HepG2 (cell line): ENCODE data around the gene HAT1. TPM values are rescaled to one million over a fixed set of nuclear protein-coding genes. Genes with fewer than 3 reads are reported as not detected.

Experiments
- EP300 ChIP-seq, 3 experiments: sonication (generic) in 1 of 3; formaldehyde crosslinking in 1 of 3; IDR thresholded peaks; 2 replicates each; pipeline versions ENCODE4 v1.5.1 to v1.6.1; 2011 to 2020; ENCODE audit warnings: low read depth in 2 of 3, low read length in 2 of 3, borderline replicate concordance in 1 of 3, improper control_type of control experiment in 1 of 3, mild to moderate bottlenecking in 1 of 3, missing genetic modification reagents in 1 of 3, moderate library complexity in 1 of 3
- HDAC1 ChIP-seq: sonication (generic); formaldehyde crosslinking; IDR thresholded peaks from 2 replicates; pipeline ENCODE4 v1.5.1; 2020; ENCODE audit warnings: mild to moderate bottlenecking, missing genetic modification reagents
- HNRNPH1 ChIP-seq: fragments of 200-400 bp; formaldehyde crosslinking; optimal IDR thresholded peaks from 2 replicates; pipeline ENCODE3; 2017; ENCODE audit warnings: mild to moderate bottlenecking, low read depth, low read length
- KLF16 ChIP-seq, 2 experiments: sonication (generic) in 1 of 2; formaldehyde crosslinking in 1 of 2; IDR thresholded peaks; 2 replicates each; pipeline versions ENCODE4 v1.6.1 to v1.8.0; 2016 to 2023; ENCODE audit warnings: missing genetic modification reagents in 2 of 2, missing compliant biosample characterization in 1 of 2
- MZF1 ChIP-seq: sonication (generic); formaldehyde crosslinking; IDR thresholded peaks from 2 replicates; pipeline ENCODE4 v1.8.1; 2023; ENCODE audit warnings: mild to moderate bottlenecking, missing genetic modification reagents, borderline replicate concordance
- POLR2G ChIP-seq: fragments of 200-400 bp; formaldehyde crosslinking; IDR thresholded peaks from 2 replicates; pipeline ENCODE4 v1.6.1; 2018; ENCODE audit warnings: mild to moderate bottlenecking, low read depth, low read length, moderate library complexity
- RBFOX2 ChIP-seq: fragments of 200-400 bp; formaldehyde crosslinking; IDR thresholded peaks from 2 replicates; pipeline ENCODE4 v1.6.1; 2017; ENCODE audit warnings: low read depth, mild to moderate bottlenecking, low read length
- ZNF260 ChIP-seq: sonication (generic); formaldehyde crosslinking; IDR thresholded peaks from 2 replicates; pipeline ENCODE4 v1.4.0; 2020; ENCODE audit warnings: missing genetic modification reagents, low read depth, mild to moderate bottlenecking, borderline replicate concordance
- ZNF382 ChIP-seq: sonication (generic); formaldehyde crosslinking; IDR thresholded peaks from 2 replicates; pipeline ENCODE4 v1.5.0; 2020; ENCODE audit warnings: missing genetic modification reagents, mild to moderate bottlenecking, borderline replicate concordance
- ZNF451 ChIP-seq: sonication (generic); formaldehyde crosslinking; IDR thresholded peaks from 2 replicates; pipeline ENCODE4 v1.5.0; 2020; ENCODE audit warnings: mild to moderate bottlenecking, missing genetic modification reagents
- ZNF83 ChIP-seq: sonication (generic); formaldehyde crosslinking; IDR thresholded peaks from 2 replicates; pipeline ENCODE4 v1.4.0; 2020; ENCODE audit warnings: missing genetic modification reagents, mild to moderate bottlenecking, borderline replicate concordance
- polyA plus RNA-seq, 8 experiments: library from polyadenylated mRNA; depleted of rRNA in 3 of 8; stranded (reverse) in 7 of 8; unstranded in 1 of 8; fragments of >200 nt; fragmentation: Illumina TruSeq in 4 of 8; extraction: Trizol in 4 of 8; gene quantifications; 2 replicates each; pipeline versions ENCODE4 v1.2.1 to v1.2.3, GENCODE V29; 2011 to 2016; ENCODE audit warnings: low read depth in 4 of 8, missing spikeins in 1 of 8, mixed read lengths in 1 of 8; ENCODE audit not compliant: insufficient read depth in 1 of 8
- total RNA-seq, 5 experiments: library from RNA; depleted of rRNA; stranded (reverse); fragments of >200 nt; fragmentation: Illumina TruSeq; extraction: Trizol; gene quantifications; 2 replicates each; pipeline ENCODE4 v1.2.3, GENCODE V29; 2016; ENCODE audit warnings: low read depth in 1 of 5
- TF ChIP-seq, protein P1 (sequence below): sonication (generic); formaldehyde crosslinking; IDR thresholded peaks from 2 replicates; pipeline ENCODE4 v1.8.0; 2022; ENCODE audit warnings: mild to moderate bottlenecking, missing genetic modification reagents, moderate library complexity
- TF ChIP-seq, protein P2 (sequence below): sonication (generic); formaldehyde crosslinking; IDR thresholded peaks from 2 replicates; pipeline ENCODE4 v1.9.0; 2021; ENCODE audit warnings: missing genetic modification reagents, mild to moderate bottlenecking, borderline replicate concordance
- TF ChIP-seq, protein P3 (sequence below): sonication (generic); formaldehyde crosslinking; IDR thresholded peaks from 2 replicates; pipeline ENCODE4 v1.5.0; 2020; ENCODE audit warnings: missing genetic modification reagents
- TF ChIP-seq, protein P4 (sequence below): sonication (generic); formaldehyde crosslinking; IDR thresholded peaks from 2 replicates; pipeline ENCODE4 v1.4.0; 2020; ENCODE audit warnings: missing genetic modification reagents
- TF ChIP-seq, protein P5 (sequence below): sonication (generic); formaldehyde crosslinking; conservative IDR thresholded peaks from 2 replicates; pipeline ENCODE4 v1.8.0; 2022; ENCODE audit warnings: low read depth, missing genetic modification reagents

Gene HAT1
- total and polyA plus RNA-seq, 2 of the 13 experiments (the other 11 are each of a cell fraction or from before 2014, with no cell fraction given): 45.4 to 119 TPM

DNA sequence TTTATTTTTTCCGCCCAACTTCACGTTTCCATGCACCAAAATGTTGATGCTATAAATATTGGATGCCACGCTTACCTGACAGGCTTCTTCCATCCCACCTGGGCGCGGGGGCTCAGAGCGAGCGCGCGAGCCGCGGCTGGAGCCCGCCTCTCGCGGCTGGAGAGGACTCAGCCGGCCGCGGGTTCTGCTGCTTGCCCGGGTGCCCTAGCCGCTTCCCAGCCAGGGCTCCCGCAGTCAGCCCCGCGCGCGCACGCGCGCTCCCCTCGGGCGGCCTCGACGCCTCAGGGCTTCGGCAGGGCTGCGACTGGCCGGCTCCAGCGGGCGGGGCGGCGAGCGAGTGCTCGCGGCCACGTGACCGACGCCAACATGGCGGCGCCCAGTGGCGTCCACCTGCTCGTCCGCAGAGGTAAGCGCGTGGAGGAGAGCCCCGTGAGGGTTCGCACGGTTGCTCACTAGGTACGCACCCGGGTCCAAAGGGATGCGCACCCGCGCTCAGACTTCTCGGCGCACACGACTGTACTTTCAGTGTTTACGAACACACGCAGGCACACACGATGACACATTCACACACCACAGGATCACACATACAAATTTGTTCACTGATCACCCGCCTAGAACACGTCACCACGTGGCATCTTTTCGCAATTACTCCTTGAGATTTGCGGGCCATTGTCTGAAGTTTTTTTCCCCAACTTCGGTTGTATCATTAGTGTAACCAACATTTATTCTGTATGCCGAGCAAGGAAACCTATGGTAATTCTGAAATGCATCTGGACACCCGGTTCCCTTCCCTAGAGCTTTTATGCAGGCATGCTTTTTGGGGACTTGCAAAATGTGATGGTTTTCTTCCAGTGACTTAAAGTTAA lies 77.6 kb downstream of the HAT1 start, which contains the start of gene METAP1D (continued):
- TF ChIP-seq, protein P1, sequence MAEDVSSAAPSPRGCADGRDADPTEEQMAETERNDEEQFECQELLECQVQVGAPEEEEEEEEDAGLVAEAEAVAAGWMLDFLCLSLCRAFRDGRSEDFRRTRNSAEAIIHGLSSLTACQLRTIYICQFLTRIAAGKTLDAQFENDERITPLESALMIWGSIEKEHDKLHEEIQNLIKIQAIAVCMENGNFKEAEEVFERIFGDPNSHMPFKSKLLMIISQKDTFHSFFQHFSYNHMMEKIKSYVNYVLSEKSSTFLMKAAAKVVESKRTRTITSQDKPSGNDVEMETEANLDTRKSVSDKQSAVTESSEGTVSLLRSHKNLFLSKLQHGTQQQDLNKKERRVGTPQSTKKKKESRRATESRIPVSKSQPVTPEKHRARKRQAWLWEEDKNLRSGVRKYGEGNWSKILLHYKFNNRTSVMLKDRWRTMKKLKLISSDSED (CRISPR knock-in tag): peak; percentile 97
- TF ChIP-seq MZF1 (CRISPR knock-in tag) (0 out of 2 replicates have a peak, but pooled peaks have one; percentile 80), HDAC1 (peak; percentile 99), ZNF382 (no peak), ZNF451 (peak; percentile 99), ZNF83 (peak; percentile 77; the same call in 1 of the 2 replicates), ZNF260 (CRISPR knock-in tag) (no peak), RBFOX2 (peak; percentile 99), HNRNPH1 (no peak), EP300 (IDR thresholded peaks at IDR 0.05; ENCODE audit: low read depth in 2 of 2, low read length in 2 of 2) (peak in 1 of 2 experiments; percentile 50; a peak in 1 of 4 replicates), EP300 (CRISPR knock-in tag; IDR thresholded peaks at IDR 0.05; ENCODE audit: borderline replicate concordance) (peak; percentile 80), KLF16 (CRISPR knock-in tag; IDR thresholded peaks at IDR 0.05) (peak; percentile 75 to 97; a peak in 2 of 4 replicates), POLR2G (peak; percentile 98)
- TF ChIP-seq, protein P2, sequence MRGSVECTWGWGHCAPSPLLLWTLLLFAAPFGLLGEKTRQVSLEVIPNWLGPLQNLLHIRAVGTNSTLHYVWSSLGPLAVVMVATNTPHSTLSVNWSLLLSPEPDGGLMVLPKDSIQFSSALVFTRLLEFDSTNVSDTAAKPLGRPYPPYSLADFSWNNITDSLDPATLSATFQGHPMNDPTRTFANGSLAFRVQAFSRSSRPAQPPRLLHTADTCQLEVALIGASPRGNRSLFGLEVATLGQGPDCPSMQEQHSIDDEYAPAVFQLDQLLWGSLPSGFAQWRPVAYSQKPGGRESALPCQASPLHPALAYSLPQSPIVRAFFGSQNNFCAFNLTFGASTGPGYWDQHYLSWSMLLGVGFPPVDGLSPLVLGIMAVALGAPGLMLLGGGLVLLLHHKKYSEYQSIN: peak; percentile 78; the same call in 1 of the 2 replicates
- TF ChIP-seq, protein P3, sequence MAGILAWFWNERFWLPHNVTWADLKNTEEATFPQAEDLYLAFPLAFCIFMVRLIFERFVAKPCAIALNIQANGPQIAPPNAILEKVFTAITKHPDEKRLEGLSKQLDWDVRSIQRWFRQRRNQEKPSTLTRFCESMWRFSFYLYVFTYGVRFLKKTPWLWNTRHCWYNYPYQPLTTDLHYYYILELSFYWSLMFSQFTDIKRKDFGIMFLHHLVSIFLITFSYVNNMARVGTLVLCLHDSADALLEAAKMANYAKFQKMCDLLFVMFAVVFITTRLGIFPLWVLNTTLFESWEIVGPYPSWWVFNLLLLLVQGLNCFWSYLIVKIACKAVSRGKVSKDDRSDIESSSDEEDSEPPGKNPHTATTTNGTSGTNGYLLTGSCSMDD (CRISPR knock-in tag): peak; percentile 73; the same call in 1 of the 2 replicates
- TF ChIP-seq, protein P4, sequence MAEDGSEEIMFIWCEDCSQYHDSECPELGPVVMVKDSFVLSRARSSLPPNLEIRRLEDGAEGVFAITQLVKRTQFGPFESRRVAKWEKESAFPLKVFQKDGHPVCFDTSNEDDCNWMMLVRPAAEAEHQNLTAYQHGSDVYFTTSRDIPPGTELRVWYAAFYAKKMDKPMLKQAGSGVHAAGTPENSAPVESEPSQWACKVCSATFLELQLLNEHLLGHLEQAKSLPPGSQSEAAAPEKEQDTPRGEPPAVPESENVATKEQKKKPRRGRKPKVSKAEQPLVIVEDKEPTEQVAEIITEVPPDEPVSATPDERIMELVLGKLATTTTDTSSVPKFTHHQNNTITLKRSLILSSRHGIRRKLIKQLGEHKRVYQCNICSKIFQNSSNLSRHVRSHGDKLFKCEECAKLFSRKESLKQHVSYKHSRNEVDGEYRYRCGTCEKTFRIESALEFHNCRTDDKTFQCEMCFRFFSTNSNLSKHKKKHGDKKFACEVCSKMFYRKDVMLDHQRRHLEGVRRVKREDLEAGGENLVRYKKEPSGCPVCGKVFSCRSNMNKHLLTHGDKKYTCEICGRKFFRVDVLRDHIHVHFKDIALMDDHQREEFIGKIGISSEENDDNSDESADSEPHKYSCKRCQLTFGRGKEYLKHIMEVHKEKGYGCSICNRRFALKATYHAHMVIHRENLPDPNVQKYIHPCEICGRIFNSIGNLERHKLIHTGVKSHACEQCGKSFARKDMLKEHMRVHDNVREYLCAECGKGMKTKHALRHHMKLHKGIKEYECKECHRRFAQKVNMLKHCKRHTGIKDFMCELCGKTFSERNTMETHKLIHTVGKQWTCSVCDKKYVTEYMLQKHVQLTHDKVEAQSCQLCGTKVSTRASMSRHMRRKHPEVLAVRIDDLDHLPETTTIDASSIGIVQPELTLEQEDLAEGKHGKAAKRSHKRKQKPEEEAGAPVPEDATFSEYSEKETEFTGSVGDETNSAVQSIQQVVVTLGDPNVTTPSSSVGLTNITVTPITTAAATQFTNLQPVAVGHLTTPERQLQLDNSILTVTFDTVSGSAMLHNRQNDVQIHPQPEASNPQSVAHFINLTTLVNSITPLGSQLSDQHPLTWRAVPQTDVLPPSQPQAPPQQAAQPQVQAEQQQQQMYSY (CRISPR knock-in tag): peak; percentile 65; the same call in 1 of the 2 replicates
- TF ChIP-seq, protein P5, sequence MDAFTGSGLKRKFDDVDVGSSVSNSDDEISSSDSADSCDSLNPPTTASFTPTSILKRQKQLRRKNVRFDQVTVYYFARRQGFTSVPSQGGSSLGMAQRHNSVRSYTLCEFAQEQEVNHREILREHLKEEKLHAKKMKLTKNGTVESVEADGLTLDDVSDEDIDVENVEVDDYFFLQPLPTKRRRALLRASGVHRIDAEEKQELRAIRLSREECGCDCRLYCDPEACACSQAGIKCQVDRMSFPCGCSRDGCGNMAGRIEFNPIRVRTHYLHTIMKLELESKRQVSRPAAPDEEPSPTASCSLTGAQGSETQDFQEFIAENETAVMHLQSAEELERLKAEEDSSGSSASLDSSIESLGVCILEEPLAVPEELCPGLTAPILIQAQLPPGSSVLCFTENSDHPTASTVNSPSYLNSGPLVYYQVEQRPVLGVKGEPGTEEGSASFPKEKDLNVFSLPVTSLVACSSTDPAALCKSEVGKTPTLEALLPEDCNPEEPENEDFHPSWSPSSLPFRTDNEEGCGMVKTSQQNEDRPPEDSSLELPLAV (CRISPR knock-in tag): 0 out of 2 replicates have a peak, but pooled peaks have one; percentile 47
